Measurements from ENCODE around the gene TSFM. TPM values are rescaled to one million over a fixed set of nuclear protein-coding genes. Genes with fewer than 3 reads are reported as not detected.

Gene TSFM
- polyA plus RNA-seq, 3 donors, result 4.5 to 22.6 (median 21.8) TPM

GRCh38 chr12:57841445-57841844, 58.9 kb downstream of the TSFM start:
- peaks cover 8 to 25% of the 10 kb centered on the region in 2 donors for H3K36me3 Mint-ChIP-seq
- Histone ChIP-seq H3K4me1 (ENCODE audit: control insufficient read depth in 1 of 2, insufficient read depth in 2 of 2, low read length in 2 of 2) (peaks cover 82 to 87% of the 10 kb centered on the region in 2 donors), H3K9me3 (replicated peaks in 1 of 2; ENCODE audit: control insufficient read depth in 1 of 2, insufficient read depth in 1 of 2, low read length in 2 of 2) (no peaks in the 10 kb centered on the region), H3K79me2 (ENCODE audit: insufficient read depth, low read length) (peaks cover 100% of the 10 kb centered on the region), H3K27ac (ENCODE audit: low read depth in 1 of 2, low read length in 2 of 2) (no peak overlapping the region), H3K36me3 (replicated peaks in 1 of 2; ENCODE audit: control insufficient read depth in 1 of 2, insufficient read depth in 2 of 2, low read length in 2 of 2) (no peaks in the 10 kb centered on the region), H2AFZ (ENCODE audit: insufficient read depth, low read depth, low read length, poor library complexity, severe bottlenecking) (no peak overlapping the region), H3K4me3 (replicated peaks in 1 of 3; ENCODE audit: low read depth in 2 of 3, low read length in 3 of 3) (no peak overlapping the region), H4K20me1 (ENCODE audit: insufficient read depth, low read length) (peaks cover 100% of the 10 kb centered on the region), H3K4me2 (replicated peaks; ENCODE audit: extremely low read depth, low read length, poor library complexity, severe bottlenecking) (peak overlapping the region; percentile 12), H3K9ac (ENCODE audit: insufficient read depth, low read length, poor library complexity, severe bottlenecking) (no peak overlapping the region), H3K27me3 (ENCODE audit: control insufficient read depth in 2 of 2, insufficient read depth in 2 of 2, low read length in 2 of 2) (no peaks in the 10 kb centered on the region)
- H3K4me1 Mint-ChIP-seq, result peaks cover 81% of the 10 kb centered on the region
- no CpG with 5 or more reads among the region's 4 CpGs for WGBS (ENCODE audit: insufficient coverage)
- H3K9me3 Mint-ChIP-seq, result no peaks in the 10 kb centered on the region
- DNase-seq, result no peak
- intact Hi-C loops (cut with micrococcal nuclease), result no loop called here
- no peak overlapping the region for H3K4me3 Mint-ChIP-seq
- no peak for TF ChIP-seq CTCF (IDR thresholded peaks at IDR 0.05)
- peaks cover 0 to 4% (median 0%) of the 10 kb centered on the region in 3 donors for H3K27me3 Mint-ChIP-seq (ENCODE audit: low read depth in 3 of 3)
- peak overlapping the region in 3 of 7 donors; percentile 16 to 47 (median 21) for H3K27ac Mint-ChIP-seq

GRCh38 chr12:57842342-57843294, 60.0 kb downstream of the TSFM start:
- Mint-ChIP-seq H3K36me3 (peaks cover 8 to 25% of the 10 kb centered on the region in 2 donors), H3K4me3 (peak overlapping the region; percentile 53 to 93), H3K9me3 (no peaks in the 10 kb centered on the region), H3K27me3 (ENCODE audit: low read depth in 3 of 3) (peaks cover 0 to 4% (median 0%) of the 10 kb centered on the region in 3 donors), H3K27ac (peak overlapping the region in 5 of 7 donors; percentile 41 to 79 (median 54)), H3K4me1 (peaks cover 74% of the 10 kb centered on the region)
- no peak overlapping the region for H3K9ac ChIP-seq (ENCODE audit: insufficient read depth, low read length, poor library complexity, severe bottlenecking)
- peaks cover 95% of the 10 kb centered on the region for H3K79me2 ChIP-seq (ENCODE audit: insufficient read depth, low read length)
- H3K9me3 ChIP-seq (replicated peaks in 1 of 2; ENCODE audit: control insufficient read depth in 1 of 2, insufficient read depth in 1 of 2, low read length in 2 of 2), result no peaks in the 10 kb centered on the region
- WGBS (ENCODE audit: insufficient coverage), result 53% methylated on average over 8 of the region's 14 CpGs
- peak overlapping the region; percentile 94 for H3K4me2 ChIP-seq (replicated peaks; ENCODE audit: extremely low read depth, low read length, poor library complexity, severe bottlenecking)
- DNase-seq, result no peak
- H3K27me3 ChIP-seq (ENCODE audit: control insufficient read depth in 2 of 2, insufficient read depth in 2 of 2, low read length in 2 of 2), result no peaks in the 10 kb centered on the region
- H2AFZ ChIP-seq (ENCODE audit: insufficient read depth, low read depth, low read length, poor library complexity, severe bottlenecking), result no peak overlapping the region
- peak overlapping the region in 1 of 2 donors; percentile 56 for H3K27ac ChIP-seq (ENCODE audit: low read depth in 1 of 2, low read length in 2 of 2)
- peaks cover 74 to 83% of the 10 kb centered on the region in 2 donors for H3K4me1 ChIP-seq (ENCODE audit: control insufficient read depth in 1 of 2, insufficient read depth in 2 of 2, low read length in 2 of 2)
- H4K20me1 ChIP-seq (ENCODE audit: insufficient read depth, low read length), result peaks cover 95% of the 10 kb centered on the region
- H3K4me3 ChIP-seq (replicated peaks in 1 of 3; ENCODE audit: low read depth in 2 of 3, low read length in 3 of 3), result peak overlapping the region in 1 of 3 experiments; percentile 99
- no peak for TF ChIP-seq CTCF (IDR thresholded peaks at IDR 0.05)
- intact Hi-C loops (cut with micrococcal nuclease), result no loop called here
- H3K36me3 ChIP-seq (replicated peaks in 1 of 2; ENCODE audit: control insufficient read depth in 1 of 2, insufficient read depth in 2 of 2, low read length in 2 of 2), result no peaks in the 10 kb centered on the region

Measured in CD14-positive monocyte (primary cell).